DMS53 treated with DMSO at 0.1 percent for 48 hours (cell line): ENCODE measurements around the gene CCZ1B.
"Not testable (repeated sequence)": the region's sequence is repeated elsewhere in the genome, so short reads cannot be mapped to it uniquely, and the experiment has no call there.

Experiments
- DNase-seq: peaks from one replicate; lab custom pipeline; 2025; ENCODE audit not compliant: unreplicated experiment; lab: John Stamatoyannopoulos, UW

CCZ1B gene

GRCh38 chr7:6749335-6749734, 76.7 kb downstream of the CCZ1B start:
- not testable (repeated sequence) for DNase-seq
